GM18517 (cell line): Measurements from ENCODE around the gene ALDH3B2.
"Not testable (repeated sequence)": the region's sequence is repeated elsewhere in the genome, so short reads cannot be mapped to it uniquely, and the experiment has no call there.

Experiments used
- ATAC-seq: cut with Tn5 transposase; IDR thresholded peaks from one replicate; pipeline ENCODE4 v1.9.1; 2021; ENCODE audit warnings: mild to moderate bottlenecking, moderate library complexity; ENCODE audit not compliant: unreplicated experiment

Gene ALDH3B2

DNA sequence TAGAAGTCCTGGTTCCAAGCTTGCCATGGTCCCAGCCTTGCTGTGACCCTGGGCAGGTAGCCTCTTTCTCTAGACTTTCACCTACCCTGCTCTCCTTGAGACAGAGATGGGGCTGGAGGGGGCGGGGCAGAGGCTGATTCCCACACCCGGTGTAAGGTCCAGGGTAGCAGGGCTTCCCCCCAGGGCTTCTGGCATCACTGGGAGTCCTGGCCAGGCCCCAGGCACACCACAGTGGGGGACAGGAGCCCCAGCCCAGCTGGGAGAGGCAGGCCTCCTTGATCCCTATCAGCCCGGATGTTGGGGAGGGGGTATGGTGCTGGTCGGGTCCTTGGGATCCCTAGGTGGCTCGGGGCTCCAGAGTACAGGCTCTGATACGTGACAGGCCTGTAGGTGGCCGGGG is 43.0 kb downstream of the ALDH3B2 start:
- ATAC-seq, result no peak

DNA sequence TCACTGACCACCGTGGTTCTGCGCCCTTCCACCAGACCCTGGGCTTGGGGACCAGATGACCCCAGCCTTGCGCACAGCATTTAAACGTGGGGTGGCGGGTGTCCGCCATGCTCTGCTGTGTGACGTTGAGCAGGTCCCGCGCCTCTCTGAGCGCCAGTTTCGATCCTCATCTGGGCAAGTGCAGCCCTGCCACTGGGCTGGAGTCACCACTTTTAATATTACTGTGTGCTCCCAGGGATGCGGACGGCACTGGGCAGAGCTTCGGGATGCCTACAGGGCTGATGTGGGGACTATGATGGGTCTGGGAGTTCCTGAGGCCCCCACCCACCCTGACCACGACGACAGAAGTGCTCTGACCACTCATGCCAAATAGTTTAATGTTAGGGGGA is 43.5 kb downstream of the ALDH3B2 start:
- ATAC-seq, result no peak

DNA sequence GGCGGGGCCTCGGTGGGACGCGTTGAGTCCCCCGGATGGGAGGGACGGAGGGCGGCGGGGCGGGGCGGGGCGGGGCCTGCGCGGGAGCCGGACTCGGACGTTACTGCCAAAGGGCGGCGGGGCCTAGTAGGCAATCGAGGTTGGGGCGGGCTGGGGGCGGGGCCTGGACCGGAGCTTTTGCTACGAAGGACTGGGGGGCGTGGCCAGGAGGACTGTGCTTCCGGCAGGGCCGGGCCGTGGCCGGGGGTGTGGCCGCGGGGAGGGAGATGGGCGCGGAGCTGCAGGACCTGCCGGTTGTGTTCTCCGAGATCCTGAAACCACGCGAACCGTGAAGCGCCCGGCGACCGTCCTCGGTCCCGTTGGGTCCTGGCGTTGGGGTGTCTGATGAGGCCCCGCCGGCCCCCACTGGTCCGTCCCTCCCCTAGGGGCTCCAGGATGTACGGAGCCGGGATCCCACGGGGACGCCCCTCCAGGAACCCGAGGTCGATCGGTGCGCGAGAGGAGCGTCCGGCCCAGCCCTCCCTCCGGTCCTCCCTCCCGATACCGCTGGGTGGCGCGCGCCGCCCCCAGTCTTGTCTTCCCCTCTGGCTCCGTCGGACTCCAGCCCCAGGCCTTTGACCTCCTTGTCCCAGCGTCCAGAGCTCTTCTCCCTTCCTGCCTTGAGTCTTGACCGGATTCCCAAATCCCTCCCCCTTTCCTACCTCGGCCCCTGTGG is 44.0 kb downstream of the ALDH3B2 start:
- ATAC-seq, result peak; percentile 55

DNA sequence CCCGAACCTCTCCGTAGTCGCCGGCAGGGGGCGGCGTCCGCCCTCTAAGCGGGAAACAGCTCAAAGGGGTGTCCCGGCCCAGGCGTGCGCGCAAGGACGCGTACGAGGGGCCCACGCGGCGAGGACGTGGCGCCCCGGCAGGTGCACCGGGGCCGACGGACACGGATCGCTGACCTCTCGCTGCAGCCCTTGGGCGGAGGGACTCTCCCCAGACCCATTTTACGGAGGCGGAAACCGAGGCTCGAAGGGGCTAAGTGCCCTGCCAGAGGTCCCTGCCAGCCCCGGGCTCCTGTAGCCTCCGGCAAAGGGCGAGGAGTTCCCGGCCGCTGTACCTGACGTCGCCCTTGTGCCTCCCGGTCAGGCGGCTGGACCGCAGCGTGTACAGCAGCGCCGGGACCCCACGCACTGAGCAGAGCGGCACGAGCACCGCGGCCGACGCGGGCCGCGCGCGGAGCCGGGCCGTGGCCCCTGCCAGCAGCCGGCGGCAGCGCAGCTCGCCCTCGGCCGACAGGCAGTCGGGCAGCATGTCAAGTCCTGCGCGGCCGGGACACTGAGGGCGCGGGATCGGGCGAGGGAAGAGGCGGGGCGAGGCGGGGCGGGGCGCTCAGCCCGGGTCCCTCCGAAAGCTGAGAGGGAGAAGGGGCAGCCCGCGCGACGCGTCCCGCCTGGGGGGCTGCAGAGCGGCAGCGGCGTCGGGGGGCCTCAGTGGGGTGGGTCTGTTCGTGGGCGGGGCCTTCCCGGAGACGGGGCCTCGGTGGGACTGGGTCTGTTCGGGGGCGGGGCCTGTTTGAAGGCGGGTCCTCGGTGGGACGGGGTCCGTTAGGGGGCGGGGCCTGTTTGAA is 44.8 kb downstream of the ALDH3B2 start, which contains the start of gene NUDT8:
Gene NUDT8, minus strand, starts transcription at position 552 of the 842 bp plus-strand sequence. Its CDS starts 26 bp downstream, at position 526.
- ATAC-seq, result peak; percentile 43

DNA sequence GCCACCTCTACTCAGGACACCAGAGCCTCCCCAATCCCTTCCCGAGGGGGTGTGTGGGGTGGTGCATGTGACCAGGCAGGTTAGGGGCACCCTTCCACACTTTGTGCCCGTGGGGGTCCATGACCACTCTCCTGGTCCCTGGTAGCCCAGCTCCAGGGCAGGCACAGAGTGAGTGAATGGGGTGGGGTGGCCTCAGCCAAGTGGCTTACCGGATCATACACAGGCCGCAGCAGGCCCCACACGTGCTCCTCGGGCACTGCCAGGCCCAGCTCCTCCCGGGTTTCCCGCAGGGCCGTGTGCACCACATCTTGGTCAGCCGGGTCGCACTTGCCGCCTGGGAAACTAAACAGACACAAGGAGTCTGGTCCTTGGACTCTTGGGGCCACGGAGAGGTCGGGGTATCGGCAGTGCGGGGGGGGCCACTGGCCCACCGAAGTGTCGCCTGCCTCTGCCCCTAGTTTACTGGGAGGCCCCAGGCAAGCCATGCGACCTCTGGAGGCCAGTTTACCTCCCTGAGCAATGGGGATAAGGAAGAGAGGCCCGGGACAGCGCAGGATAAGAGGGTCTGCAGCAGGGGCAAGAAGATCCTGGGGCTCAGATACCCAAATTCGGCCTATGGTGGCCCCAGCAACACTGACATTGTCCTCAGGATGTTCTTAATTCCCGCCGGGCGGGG is 45.6 kb downstream of the ALDH3B2 start:
- ATAC-seq, result no peak

DNA sequence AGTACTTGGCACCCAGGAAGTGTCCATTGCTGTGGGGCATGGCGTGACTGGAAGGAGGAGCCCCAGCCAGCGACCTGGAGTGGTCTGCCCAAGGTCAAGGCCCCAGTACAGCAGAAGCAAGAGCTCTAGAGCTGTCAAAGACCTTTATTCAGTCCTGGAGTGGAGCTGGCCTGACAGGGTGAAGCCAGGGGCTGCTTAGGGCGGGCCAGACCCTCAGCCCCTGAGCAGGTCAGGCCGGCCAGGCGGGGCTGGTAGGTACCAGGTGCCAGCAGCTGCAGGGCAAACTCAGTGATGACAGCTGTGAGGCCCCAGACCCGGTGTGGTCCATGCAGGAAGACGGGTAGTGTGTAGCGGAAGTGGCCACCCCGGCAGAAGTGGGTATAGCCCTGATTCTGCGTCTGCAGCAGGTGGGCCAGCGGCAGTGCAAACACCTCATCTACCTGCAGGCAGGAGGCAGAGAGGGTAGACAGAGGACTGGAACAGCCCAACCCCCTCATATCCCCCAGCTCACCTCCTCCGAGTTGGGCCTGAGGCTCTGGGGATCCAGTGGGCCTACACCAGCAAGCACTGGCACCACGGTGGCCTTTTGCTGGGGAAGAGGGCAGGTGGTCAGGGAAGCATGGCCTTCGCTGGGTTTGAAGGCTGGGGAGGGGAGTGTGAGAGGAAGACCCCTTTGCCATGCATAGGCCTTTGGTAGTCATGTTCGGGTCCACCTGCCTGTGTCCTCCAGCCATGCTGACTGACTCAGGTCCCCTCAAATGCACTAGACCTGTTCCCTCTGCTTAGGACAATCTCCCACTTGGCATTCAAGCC is 46.4 kb downstream of the ALDH3B2 start:
- ATAC-seq, result no peak

DNA sequence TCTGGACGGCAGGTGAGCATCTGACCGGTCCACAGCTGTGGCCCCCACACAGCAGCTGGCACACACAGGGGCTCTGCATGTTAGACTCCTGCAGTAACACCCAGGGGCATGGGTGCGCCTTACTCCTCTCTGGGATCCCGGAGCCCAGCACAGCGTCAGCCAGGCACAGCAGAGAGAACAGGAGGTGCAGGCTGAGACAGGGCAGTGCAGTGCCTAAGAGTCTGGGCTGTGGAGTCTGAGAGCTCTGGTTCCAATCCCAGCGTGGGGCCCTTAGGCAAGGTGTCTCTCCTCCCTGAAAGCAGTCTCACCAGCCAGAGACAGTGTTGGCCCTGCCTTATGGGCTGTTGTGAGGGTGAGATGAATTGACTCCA is 47.0 kb downstream of the ALDH3B2 start:
- ATAC-seq, result no peak

DNA sequence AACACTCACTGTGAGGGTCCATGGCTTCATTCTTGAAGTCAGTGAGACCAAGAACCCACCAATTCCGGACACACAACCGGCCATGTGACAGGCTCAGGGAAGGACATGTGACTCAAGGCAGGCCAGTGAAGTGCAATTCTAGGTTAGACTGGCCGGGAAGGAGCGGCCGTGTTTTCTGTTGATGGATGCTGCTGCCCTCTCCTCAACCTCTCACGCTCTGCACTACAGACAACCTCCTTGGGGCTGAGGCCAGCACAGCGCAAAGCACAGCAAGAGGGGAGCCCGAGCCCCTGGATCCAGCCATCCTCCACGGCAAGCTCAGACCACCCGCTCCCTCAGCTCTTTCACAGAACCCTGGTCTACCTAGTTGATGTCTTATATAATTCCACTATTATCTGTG is 47.5 kb downstream of the ALDH3B2 start:
- no peak for ATAC-seq

DNA sequence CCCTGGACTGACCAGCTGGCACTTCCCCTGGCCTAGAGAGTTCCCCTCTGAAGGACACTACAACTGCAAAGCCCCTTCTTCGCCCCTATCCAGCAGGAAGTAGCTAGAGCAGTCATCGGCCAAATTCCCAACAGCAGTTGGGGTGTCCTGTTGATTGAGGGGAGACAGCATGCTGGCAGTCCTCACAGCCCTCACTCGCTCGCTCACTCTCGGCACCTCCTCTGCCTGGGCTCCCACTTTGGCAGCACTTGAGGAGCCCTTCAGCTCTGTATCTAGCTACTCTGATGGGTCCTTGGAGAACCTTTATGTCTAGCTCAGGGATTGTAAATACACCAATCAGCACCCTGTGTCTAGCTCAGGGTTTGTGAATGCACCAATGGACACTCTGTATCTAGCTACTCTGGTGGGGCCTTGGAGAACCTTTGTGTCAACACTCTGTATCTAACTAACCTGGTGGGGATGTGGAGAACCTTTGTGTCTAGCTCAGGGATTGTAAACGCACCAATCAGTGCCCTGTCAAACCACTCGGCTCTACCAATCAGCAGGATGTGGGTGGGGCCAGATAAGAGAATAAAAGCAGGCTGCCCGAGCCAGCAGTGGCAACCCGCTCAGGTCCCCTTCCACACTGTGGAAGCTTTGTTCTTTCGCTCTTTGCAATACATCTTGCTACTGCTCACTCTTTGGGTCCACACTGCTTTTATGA is 48.1 kb downstream of the ALDH3B2 start:
- ATAC-seq, result not testable (repeated sequence)

DNA sequence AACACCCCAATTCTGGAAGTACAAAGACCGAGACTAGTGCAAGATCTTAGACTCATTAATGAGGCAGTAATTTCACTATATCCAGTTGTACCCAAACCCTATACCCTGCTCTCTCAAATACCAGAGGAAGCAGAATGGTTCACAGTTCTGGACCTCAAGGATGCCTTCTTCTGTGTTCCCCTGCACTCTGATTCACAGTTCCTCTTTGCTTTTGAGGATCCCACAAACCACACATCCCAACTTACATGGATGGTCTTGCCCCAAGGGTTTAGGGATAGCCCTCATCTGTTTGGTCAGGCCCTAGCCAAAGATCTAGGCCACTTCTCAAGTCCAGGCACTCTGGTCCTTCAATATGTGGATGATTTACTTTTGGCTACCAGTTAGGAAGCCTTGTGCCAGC is 50.6 kb downstream of the ALDH3B2 start:
- not testable (repeated sequence) for ATAC-seq

DNA sequence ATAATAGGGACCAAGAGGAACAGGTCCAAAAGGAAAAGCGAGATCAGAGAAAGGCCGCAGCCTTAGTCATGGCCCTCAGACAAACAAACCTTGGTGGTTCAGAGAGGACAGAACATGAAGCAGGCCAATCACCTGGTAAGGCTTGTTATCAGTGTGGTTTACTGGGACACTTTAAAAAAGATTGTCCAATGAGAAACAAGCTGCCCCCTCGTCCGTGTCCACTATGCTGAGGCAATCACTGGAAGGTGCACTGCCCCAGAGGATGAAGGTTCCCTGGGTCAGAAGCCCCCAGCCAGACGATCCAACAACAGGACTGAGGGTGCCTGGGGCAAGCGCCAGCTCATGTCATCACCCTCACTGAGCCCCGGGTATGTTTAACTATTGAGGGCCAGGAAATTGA is 51.5 kb downstream of the ALDH3B2 start:
- not testable (repeated sequence) for ATAC-seq

DNA sequence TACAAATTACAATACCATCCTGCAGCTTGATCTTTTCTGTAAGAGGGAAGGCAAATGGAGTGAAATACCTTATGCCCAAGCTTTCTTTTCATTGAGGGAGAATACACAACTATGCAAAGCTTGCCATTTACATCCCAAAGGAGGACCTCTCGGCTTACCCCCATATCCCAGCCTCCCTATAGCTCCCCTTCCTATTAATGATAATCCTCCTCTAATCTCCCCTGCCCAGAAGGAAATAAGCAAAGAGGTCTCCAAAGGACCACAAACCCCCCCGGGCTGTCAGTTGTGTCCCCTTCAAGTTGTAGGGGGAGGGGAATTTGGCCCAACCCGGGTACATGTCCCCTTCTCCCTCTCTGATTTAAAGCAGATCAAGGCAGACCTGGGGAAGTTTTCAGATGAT is 52.5 kb downstream of the ALDH3B2 start:
- ATAC-seq, result not testable (repeated sequence)

DNA sequence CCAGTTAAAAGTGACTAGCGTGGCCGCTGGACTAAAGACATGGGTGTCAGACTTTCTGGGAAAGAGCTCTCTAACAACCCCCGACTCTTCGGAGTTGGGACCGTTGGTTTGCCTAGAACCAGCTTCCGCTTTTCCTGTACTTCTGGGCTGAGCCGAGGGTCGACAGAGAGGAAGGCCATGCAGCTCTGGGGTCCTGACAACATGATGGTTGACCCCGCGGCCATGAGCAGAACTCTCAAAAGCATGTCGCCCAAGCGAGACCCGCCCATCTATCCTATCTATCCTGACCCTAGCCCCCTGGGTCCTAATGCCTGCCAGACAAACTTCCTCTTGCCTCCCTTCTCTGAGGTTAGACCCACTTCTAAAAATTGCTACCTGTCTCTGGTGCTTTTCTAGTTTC is 53.8 kb downstream of the ALDH3B2 start:
- not testable (repeated sequence) for ATAC-seq

DNA sequence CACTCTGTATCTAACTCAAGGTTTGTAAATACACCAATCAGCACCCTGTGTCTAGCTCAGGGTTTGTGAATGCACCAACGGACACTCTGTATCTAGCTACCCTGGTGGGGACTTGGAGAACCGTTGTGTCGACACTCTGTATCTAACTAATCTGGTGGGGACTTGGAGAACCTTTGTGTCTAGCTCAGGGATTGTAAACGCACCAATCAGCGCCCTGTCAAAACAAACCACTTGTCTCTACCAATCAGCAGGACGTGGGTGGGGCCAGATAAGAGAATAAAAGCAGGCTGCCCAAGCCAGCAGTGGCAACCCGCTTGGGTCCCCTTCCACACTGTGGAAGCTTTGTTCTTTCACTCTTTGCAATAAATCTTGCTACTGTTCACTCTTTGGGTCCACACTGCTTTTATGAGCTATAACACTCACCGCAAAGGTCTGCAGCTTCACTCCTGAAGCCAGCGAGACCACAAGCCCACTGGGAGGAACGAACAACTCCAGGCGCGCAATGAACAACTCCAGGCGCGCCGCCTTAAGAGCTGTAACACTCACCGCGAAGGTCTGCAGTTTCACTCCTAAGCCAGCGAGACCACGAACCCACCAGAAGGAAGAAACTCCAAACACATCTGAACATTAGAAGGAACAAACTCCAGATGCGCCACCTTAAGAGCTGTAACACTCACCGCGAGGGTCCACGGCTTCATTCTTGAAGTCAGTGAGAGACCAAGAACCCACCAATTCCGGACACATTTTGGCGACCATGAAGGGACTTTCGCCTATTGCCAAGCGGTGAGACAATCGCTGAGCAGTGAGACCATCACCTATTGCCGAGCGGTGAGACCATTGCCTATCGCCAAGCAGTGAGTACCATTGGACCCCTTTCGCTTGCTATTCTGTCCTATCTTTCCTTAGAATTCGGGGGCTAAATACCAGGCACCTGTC is 54.5 kb downstream of the ALDH3B2 start:
- not testable (repeated sequence) for ATAC-seq

DNA sequence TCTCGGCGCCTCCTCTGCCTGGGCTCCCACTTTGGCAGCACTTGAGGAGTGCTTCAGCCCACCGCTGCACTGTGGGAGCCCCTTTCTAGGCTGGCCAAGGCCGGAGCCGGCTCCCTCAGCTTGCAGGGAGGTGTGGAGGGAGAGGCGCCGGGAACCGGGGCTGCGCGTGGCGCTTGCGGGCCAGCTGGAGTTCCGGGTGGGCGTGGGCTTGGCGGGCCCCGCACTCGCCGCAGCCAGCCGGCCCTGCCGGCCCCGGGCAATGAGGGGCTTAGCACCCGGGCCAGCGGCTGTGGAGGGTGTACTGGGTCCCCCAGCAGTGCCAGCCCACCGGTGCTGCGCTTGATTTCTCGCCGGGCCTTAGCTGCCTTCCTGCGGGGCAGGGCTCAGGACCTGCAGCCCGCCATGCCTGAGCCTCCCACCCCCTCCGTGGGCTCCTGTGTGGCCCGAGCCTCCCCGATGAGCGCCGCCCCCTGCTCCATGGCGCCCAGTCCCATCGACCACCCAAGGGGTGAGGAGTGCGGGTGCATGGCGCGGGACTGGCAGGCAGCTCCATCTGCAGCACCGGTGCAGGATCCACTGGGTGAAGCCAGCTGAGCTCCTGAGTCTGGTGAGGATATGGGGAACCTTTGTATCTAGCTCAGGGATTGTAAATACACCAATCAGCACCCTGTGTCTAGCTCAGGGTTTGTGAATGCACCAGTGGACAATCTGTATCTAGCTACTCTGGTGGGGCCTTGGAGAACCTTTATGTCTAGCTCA is 55.3 kb downstream of the ALDH3B2 start:
- ATAC-seq, result not testable (repeated sequence)

DNA sequence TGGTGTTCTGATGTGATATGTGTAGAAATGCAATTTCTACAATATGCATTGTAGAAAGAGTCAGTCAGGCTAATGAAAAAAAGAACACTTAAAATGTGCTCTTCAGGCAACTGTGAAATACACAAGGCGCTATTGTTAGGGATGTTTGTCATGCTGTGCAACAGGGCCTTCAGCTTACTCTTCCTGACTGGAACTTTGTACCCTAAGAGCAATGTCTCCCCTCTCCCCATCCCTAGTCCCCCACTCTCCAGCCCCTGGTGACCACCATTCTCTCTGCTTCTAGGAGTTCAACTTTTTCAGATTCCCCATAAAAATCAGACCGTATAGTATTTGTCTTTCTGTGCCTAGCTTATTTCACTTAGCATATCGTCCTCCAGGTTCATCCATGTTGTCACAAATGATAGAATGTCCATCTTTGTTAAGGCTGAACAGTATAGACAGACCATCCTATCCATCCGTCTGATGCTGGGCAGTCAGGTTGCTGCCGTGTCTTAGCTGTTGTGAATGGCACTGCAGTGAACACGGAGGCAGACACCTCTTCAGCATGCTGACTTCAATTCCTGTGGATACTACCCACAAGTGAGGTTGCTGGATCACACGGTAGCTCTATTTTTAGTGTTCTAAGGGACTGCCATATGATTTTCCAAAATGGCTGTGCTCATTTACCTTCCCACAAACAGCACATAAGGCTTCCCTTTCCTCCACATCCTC is 57.0 kb downstream of the ALDH3B2 start:
- ATAC-seq, result no peak

DNA sequence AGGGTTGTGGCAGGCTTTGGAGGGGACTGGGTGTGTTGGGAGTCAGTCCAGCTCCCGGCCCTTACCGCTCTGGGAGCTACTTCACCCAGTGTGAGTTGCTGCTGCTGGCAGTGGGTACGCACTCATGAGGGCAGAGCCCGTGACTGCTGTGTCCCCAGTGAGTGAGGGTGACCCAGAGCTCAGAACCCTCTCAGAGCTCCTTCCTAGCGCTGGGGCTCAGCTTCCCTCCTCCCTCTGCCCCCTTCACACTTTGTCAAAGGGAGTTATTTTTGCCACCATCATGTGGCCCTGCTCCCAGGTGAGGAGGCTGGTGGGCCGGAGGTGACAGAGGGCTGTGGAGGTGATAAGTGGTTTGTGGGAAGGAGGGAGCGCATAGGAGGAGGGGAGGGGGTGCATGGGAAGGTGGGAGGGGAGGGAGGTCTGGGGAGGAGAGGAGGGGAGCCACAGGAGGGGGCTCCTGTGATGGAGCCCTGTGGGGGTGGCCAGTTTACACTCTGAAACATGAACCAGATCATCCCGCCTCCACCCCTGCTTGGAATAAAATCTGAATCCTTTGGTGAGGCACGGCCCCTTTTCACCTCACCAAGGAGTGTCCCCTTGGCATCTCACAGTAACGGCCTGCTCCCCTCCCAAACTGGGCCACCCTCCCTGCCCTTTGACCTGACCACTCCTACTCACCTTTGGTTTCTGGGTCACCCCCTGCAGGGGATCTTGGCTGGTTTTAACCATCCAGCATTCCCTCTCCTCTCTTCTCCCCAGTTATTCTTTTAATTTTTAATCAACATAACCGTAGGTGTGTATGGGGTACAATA is 57.8 kb downstream of the ALDH3B2 start:
- no peak for ATAC-seq
